ENCODE data around the gene RBM33.

RBM33 gene

GRCh38 chr7:155795401-155795800 is 150.9 kb downstream of the RBM33 start:
- no peak for DNase-seq
- 95% methylated on average over 7 of the region's 7 CpGs for WGBS
- Histone ChIP-seq H3K18ac (ENCODE audit: low read depth in 1 of 2, low read length in 2 of 2) (no peak overlapping the region), H3K14ac (ENCODE audit: low read length in 2 of 2) (no peak overlapping the region), H3K23ac (ENCODE audit: low read length in 2 of 2) (no peak overlapping the region), H3K9me3 (ENCODE audit: control insufficient read depth, low read length) (no peaks in the 10 kb centered on the region), H3K27me3 (ENCODE audit: control insufficient read depth in 1 of 2, insufficient read depth in 1 of 2, low read length in 2 of 2) (peaks cover 22 to 44% of the 10 kb centered on the region in 2 experiments), H4K91ac (ENCODE audit: low read length) (no peak overlapping the region), H3K9ac (ENCODE audit: low read length) (no peak overlapping the region), H2AFZ (ENCODE audit: low read depth, low read length) (no peak overlapping the region), H3K4ac (ENCODE audit: low read depth in 1 of 2, low read length in 2 of 2) (no peak overlapping the region), H2BK5ac (ENCODE audit: low read depth, low read length, poor library complexity, severe bottlenecking) (no peak overlapping the region), H3K27ac (ENCODE audit: low read length, poor library complexity, severe bottlenecking) (no peak overlapping the region), H2BK12ac (ENCODE audit: low read length in 2 of 2) (no peak overlapping the region), H3K79me1 (replicated peaks; ENCODE audit: low read length, poor library complexity, severe bottlenecking) (no peaks in the 10 kb centered on the region), H2BK120ac (ENCODE audit: low read depth, low read length) (no peak overlapping the region), H2BK15ac (ENCODE audit: low read depth, poor library complexity, severe bottlenecking) (no peak overlapping the region), H3K4me2 (ENCODE audit: low read length, poor library complexity, severe bottlenecking) (no peak overlapping the region), H3K36me3 (ENCODE audit: control insufficient read depth in 1 of 2, insufficient read depth in 2 of 2, low read depth in 1 of 2, low read length in 2 of 2) (no peaks in the 10 kb centered on the region), H2AK5ac (ENCODE audit: low read length, severe bottlenecking) (no peak overlapping the region), H3K4me3 (ENCODE audit: insufficient read depth in 1 of 2, low read depth in 1 of 2, low read length in 2 of 2) (no peak overlapping the region), H3K4me1 (ENCODE audit: control insufficient read depth, insufficient read depth, low read depth, low read length) (peaks cover 3% of the 10 kb centered on the region), H4K8ac (ENCODE audit: low read length) (no peak overlapping the region)

GRCh38 chr7:155795951-155796350 is 151.5 kb downstream of the RBM33 start:
- Histone ChIP-seq H2BK15ac (ENCODE audit: low read depth, poor library complexity, severe bottlenecking) (no peak overlapping the region), H3K4me1 (ENCODE audit: control insufficient read depth, insufficient read depth, low read depth, low read length) (peaks cover 3% of the 10 kb centered on the region), H3K9me3 (ENCODE audit: control insufficient read depth, low read length) (no peaks in the 10 kb centered on the region), H3K4ac (ENCODE audit: low read depth in 1 of 2, low read length in 2 of 2) (no peak overlapping the region), H3K23ac (ENCODE audit: low read length in 2 of 2) (no peak overlapping the region), H4K8ac (ENCODE audit: low read length) (no peak overlapping the region), H3K4me3 (ENCODE audit: insufficient read depth in 1 of 2, low read depth in 1 of 2, low read length in 2 of 2) (no peak overlapping the region), H3K4me2 (ENCODE audit: low read length, poor library complexity, severe bottlenecking) (no peak overlapping the region), H3K9ac (ENCODE audit: low read length) (no peak overlapping the region), H3K79me1 (replicated peaks; ENCODE audit: low read length, poor library complexity, severe bottlenecking) (no peaks in the 10 kb centered on the region), H2AK5ac (ENCODE audit: low read length, severe bottlenecking) (no peak overlapping the region), H4K91ac (ENCODE audit: low read length) (no peak overlapping the region), H2BK12ac (ENCODE audit: low read length in 2 of 2) (no peak overlapping the region), H3K27me3 (ENCODE audit: control insufficient read depth in 1 of 2, insufficient read depth in 1 of 2, low read length in 2 of 2) (peaks cover 28 to 49% of the 10 kb centered on the region in 2 experiments), H3K18ac (ENCODE audit: low read depth in 1 of 2, low read length in 2 of 2) (no peak overlapping the region), H3K14ac (ENCODE audit: low read length in 2 of 2) (no peak overlapping the region), H2AFZ (ENCODE audit: low read depth, low read length) (no peak overlapping the region), H3K36me3 (ENCODE audit: control insufficient read depth in 1 of 2, insufficient read depth in 2 of 2, low read depth in 1 of 2, low read length in 2 of 2) (no peaks in the 10 kb centered on the region), H2BK5ac (ENCODE audit: low read depth, low read length, poor library complexity, severe bottlenecking) (no peak overlapping the region), H3K27ac (ENCODE audit: low read length, poor library complexity, severe bottlenecking) (no peak overlapping the region), H2BK120ac (ENCODE audit: low read depth, low read length) (no peak overlapping the region)
- no peak for DNase-seq
- WGBS: 82% methylated on average over 8 of the region's 8 CpGs

- H3K9me3 ChIP-seq (ENCODE audit: control insufficient read depth, low read length): no peaks in the 10 kb centered on the region
- no peak overlapping the region for H3K4me3 ChIP-seq (ENCODE audit: insufficient read depth in 1 of 2, low read depth in 1 of 2, low read length in 2 of 2)
- no peak for DNase-seq
- H3K27me3 ChIP-seq (ENCODE audit: control insufficient read depth in 1 of 2, insufficient read depth in 1 of 2, low read length in 2 of 2): peaks cover 34 to 56% of the 10 kb centered on the region in 2 experiments
- no peak overlapping the region for H2AK5ac ChIP-seq (ENCODE audit: low read length, severe bottlenecking)
- no peak overlapping the region for H2BK12ac ChIP-seq (ENCODE audit: low read length in 2 of 2)
- no peak overlapping the region for H3K27ac ChIP-seq (ENCODE audit: low read length, poor library complexity, severe bottlenecking)
- 45% methylated on average over 41 of the region's 60 CpGs for WGBS
- H3K36me3 ChIP-seq (ENCODE audit: control insufficient read depth in 1 of 2, insufficient read depth in 2 of 2, low read depth in 1 of 2, low read length in 2 of 2): no peaks in the 10 kb centered on the region
- no peak overlapping the region for H2BK120ac ChIP-seq (ENCODE audit: low read depth, low read length)
- H3K9ac ChIP-seq (ENCODE audit: low read length): no peak overlapping the region
- no peak overlapping the region for H3K14ac ChIP-seq (ENCODE audit: low read length in 2 of 2)
- peak overlapping the region; percentile 60 for H2BK15ac ChIP-seq (ENCODE audit: low read depth, poor library complexity, severe bottlenecking)
- H4K8ac ChIP-seq (ENCODE audit: low read length): no peak overlapping the region
- no peak overlapping the region for H4K91ac ChIP-seq (ENCODE audit: low read length)
- H2AFZ ChIP-seq (ENCODE audit: low read depth, low read length): no peak overlapping the region
- H3K79me1 ChIP-seq (replicated peaks; ENCODE audit: low read length, poor library complexity, severe bottlenecking): no peaks in the 10 kb centered on the region
- no peak overlapping the region for H2BK5ac ChIP-seq (ENCODE audit: low read depth, low read length, poor library complexity, severe bottlenecking)
- H3K4me2 ChIP-seq (ENCODE audit: low read length, poor library complexity, severe bottlenecking): peak overlapping the region; percentile 61
- no peak overlapping the region for H3K18ac ChIP-seq (ENCODE audit: low read depth in 1 of 2, low read length in 2 of 2)
- H3K4me1 ChIP-seq (ENCODE audit: control insufficient read depth, insufficient read depth, low read depth, low read length): peaks cover 3% of the 10 kb centered on the region
- H3K23ac ChIP-seq (ENCODE audit: low read length in 2 of 2): no peak overlapping the region
- H3K4ac ChIP-seq (ENCODE audit: low read depth in 1 of 2, low read length in 2 of 2): no peak overlapping the region
Measured at GRCh38 chr7:155796381-155797261, 152.2 kb downstream of the RBM33 start.

- WGBS: 71% methylated on average over 38 of the region's 38 CpGs
- Histone ChIP-seq H2BK5ac (ENCODE audit: low read depth, low read length, poor library complexity, severe bottlenecking) (no peak overlapping the region), H3K79me1 (replicated peaks; ENCODE audit: low read length, poor library complexity, severe bottlenecking) (no peaks in the 10 kb centered on the region), H3K23ac (ENCODE audit: low read length in 2 of 2) (no peak overlapping the region), H3K27ac (ENCODE audit: low read length, poor library complexity, severe bottlenecking) (no peak overlapping the region), H2AK5ac (ENCODE audit: low read length, severe bottlenecking) (no peak overlapping the region), H3K4me1 (ENCODE audit: control insufficient read depth, insufficient read depth, low read depth, low read length) (peaks cover 3% of the 10 kb centered on the region), H2BK120ac (ENCODE audit: low read depth, low read length) (no peak overlapping the region), H3K4ac (ENCODE audit: low read depth in 1 of 2, low read length in 2 of 2) (no peak overlapping the region), H2BK12ac (ENCODE audit: low read length in 2 of 2) (no peak overlapping the region), H2BK15ac (ENCODE audit: low read depth, poor library complexity, severe bottlenecking) (no peak overlapping the region), H3K4me2 (ENCODE audit: low read length, poor library complexity, severe bottlenecking) (no peak overlapping the region), H3K27me3 (ENCODE audit: control insufficient read depth in 1 of 2, insufficient read depth in 1 of 2, low read length in 2 of 2) (peaks cover 34 to 65% of the 10 kb centered on the region in 2 experiments), H3K36me3 (ENCODE audit: control insufficient read depth in 1 of 2, insufficient read depth in 2 of 2, low read depth in 1 of 2, low read length in 2 of 2) (no peaks in the 10 kb centered on the region), H3K18ac (ENCODE audit: low read depth in 1 of 2, low read length in 2 of 2) (no peak overlapping the region), H3K9ac (ENCODE audit: low read length) (no peak overlapping the region), H4K8ac (ENCODE audit: low read length) (no peak overlapping the region), H3K14ac (ENCODE audit: low read length in 2 of 2) (no peak overlapping the region), H3K4me3 (ENCODE audit: insufficient read depth in 1 of 2, low read depth in 1 of 2, low read length in 2 of 2) (no peak overlapping the region), H4K91ac (ENCODE audit: low read length) (no peak overlapping the region), H3K9me3 (ENCODE audit: control insufficient read depth, low read length) (no peaks in the 10 kb centered on the region), H2AFZ (ENCODE audit: low read depth, low read length) (no peak overlapping the region)
- no peak for DNase-seq
Measured at GRCh38 chr7:155797262-155798250, 153.1 kb downstream of the RBM33 start.
